ENCODE data around the gene ZC3HAV1.
"Not testable (repeated sequence)": the region's sequence is repeated elsewhere in the genome, so short reads cannot be mapped to it uniquely, and the experiment has no call there.

The ZC3HAV1 gene

GRCh38 chr7:139078911-139079310, 30.6 kb downstream of the ZC3HAV1 start:
- H3K9me3 Mint-ChIP-seq = no peaks in the 10 kb centered on the region
- H3K36me3 Mint-ChIP-seq (ENCODE audit: low read depth) = peaks cover 32% of the 10 kb centered on the region
- DNase-seq = no peak
- peaks cover 4% of the 10 kb centered on the region for H3K4me1 Mint-ChIP-seq
- TF ChIP-seq, protein P1, sequence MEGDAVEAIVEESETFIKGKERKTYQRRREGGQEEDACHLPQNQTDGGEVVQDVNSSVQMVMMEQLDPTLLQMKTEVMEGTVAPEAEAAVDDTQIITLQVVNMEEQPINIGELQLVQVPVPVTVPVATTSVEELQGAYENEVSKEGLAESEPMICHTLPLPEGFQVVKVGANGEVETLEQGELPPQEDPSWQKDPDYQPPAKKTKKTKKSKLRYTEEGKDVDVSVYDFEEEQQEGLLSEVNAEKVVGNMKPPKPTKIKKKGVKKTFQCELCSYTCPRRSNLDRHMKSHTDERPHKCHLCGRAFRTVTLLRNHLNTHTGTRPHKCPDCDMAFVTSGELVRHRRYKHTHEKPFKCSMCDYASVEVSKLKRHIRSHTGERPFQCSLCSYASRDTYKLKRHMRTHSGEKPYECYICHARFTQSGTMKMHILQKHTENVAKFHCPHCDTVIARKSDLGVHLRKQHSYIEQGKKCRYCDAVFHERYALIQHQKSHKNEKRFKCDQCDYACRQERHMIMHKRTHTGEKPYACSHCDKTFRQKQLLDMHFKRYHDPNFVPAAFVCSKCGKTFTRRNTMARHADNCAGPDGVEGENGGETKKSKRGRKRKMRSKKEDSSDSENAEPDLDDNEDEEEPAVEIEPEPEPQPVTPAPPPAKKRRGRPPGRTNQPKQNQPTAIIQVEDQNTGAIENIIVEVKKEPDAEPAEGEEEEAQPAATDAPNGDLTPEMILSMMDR (IDR thresholded peaks at IDR 0.05) = no peak
- no peak overlapping the region for H3K4me3 Mint-ChIP-seq
- H3K27ac Mint-ChIP-seq = no peak overlapping the region
- no peaks in the 10 kb centered on the region for H3K27me3 Mint-ChIP-seq (ENCODE audit: low read depth, poor library complexity)

DNA sequence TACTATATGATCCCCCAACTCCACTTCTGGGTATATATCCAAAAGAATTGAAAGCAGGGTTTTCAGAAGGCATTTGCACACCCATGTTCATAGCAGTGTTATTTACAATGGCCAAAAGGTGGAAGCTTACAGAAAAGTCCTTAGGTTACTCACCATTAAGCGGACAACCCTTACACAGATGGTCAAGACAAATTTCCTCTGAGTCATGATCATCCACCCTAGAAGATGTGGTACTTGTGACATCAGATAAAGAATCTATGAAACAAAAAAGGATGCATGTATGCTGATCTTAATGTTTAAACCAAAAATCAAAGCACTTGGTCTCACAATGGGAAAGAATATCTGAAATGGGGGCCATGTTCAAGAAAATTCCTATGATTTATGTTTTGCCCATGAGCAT, 31.1 kb downstream of the ZC3HAV1 start:
- TF ChIP-seq, protein P1 (IDR thresholded peaks at IDR 0.05) = no peak
- Mint-ChIP-seq H3K4me1 (peaks cover 4% of the 10 kb centered on the region), H3K27ac (no peak overlapping the region), H3K27me3 (ENCODE audit: low read depth, poor library complexity) (no peaks in the 10 kb centered on the region), H3K36me3 (ENCODE audit: low read depth) (peaks cover 27% of the 10 kb centered on the region), H3K9me3 (no peaks in the 10 kb centered on the region), H3K4me3 (no peak overlapping the region)
- no peak for DNase-seq

DNA sequence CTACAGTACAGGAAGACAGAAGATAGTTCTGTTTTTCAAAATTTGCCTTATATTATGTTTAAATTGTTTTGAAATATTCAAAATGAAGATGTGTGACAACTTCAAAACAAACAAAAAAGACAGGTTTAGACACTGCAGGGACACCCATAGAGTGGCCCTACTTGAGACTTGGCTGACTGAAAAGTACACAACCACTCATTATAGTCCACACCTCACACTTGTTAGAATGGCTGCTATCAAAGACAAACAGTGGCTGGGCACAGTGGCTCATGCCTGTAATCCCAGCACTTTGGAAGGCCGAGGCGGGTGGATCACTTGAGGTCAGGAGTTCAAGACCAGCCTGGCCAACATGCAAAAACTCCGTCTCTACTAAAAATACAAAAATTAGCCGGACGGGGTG, 31.8 kb downstream of the ZC3HAV1 start:
- H3K36me3 Mint-ChIP-seq (ENCODE audit: low read depth) = peaks cover 22% of the 10 kb centered on the region
- not testable (repeated sequence) for H3K27ac Mint-ChIP-seq; H3K9me3 Mint-ChIP-seq; H3K4me3 Mint-ChIP-seq; H3K27me3 Mint-ChIP-seq (ENCODE audit: low read depth, poor library complexity); H3K4me1 Mint-ChIP-seq; DNase-seq

DNA sequence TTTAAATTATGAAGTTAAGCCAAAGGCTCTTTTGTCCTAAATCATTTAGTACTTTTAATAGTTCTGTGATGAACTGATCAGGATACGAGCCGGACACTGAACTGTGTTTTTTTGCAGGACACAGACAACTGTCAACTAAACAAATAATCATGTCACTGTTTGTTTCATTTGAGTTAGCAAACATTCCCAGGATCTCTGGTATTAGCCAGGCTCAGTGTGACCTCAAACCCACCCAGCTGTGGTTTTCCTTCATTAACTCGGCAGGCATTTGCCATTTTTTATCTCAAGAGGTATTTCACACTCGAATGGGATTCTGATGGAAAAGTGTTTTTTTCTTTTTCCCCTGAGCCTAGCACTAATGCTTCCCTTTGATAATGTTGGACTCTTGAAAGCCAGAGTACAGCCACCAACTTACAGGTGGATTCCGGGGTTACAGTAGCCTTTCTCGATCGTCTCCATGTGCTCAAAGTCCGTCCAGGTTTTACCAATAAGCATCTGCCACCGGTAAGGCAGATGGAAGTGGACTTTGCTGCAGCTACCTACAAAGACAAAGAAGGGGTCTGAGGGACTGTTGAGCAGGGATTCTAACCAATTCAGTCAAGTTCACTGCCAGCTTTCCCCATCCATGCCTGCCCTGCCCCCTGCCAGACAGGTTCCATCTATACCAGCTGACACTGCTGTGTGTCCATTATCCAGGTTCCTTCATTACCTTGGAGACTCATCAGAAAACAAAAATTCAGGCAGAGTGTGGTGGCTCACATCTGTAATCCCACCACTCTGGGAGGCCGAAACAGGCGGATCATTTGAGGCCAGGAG, 33.4 kb downstream of the ZC3HAV1 start:
- Mint-ChIP-seq H3K27me3 (ENCODE audit: low read depth, poor library complexity) (no peaks in the 10 kb centered on the region), H3K36me3 (ENCODE audit: low read depth) (peaks cover 33% of the 10 kb centered on the region), H3K27ac (peak overlapping the region; percentile 68), H3K9me3 (no peaks in the 10 kb centered on the region), H3K4me1 (peaks cover 4% of the 10 kb centered on the region), H3K4me3 (no peak overlapping the region)
- DNase-seq = no peak
- TF ChIP-seq, protein P1 (IDR thresholded peaks at IDR 0.05) = no peak

- Mint-ChIP-seq H3K9me3 (no peaks in the 10 kb centered on the region), H3K27me3 (ENCODE audit: low read depth, poor library complexity) (no peaks in the 10 kb centered on the region), H3K4me1 (no peaks in the 10 kb centered on the region), H3K36me3 (ENCODE audit: low read depth) (peaks cover 32% of the 10 kb centered on the region), H3K27ac (no peak overlapping the region), H3K4me3 (no peak overlapping the region)
- TF ChIP-seq, protein P1 (IDR thresholded peaks at IDR 0.05) = peak; percentile 82
- DNase-seq = peak; percentile 58
Measured at GRCh38 chr7:139075031-139075652, 34.4 kb downstream of the ZC3HAV1 start.

GRCh38 chr7:139072796-139073195, 36.7 kb downstream of the ZC3HAV1 start:
- no peak overlapping the region for H3K27ac Mint-ChIP-seq
- no peak overlapping the region for H3K4me3 Mint-ChIP-seq
- DNase-seq = no peak
- peaks cover 11% of the 10 kb centered on the region for H3K9me3 Mint-ChIP-seq
- no peaks in the 10 kb centered on the region for H3K4me1 Mint-ChIP-seq
- no peaks in the 10 kb centered on the region for H3K27me3 Mint-ChIP-seq (ENCODE audit: low read depth, poor library complexity)
- peaks cover 39% of the 10 kb centered on the region for H3K36me3 Mint-ChIP-seq (ENCODE audit: low read depth)
- TF ChIP-seq, protein P1 (IDR thresholded peaks at IDR 0.05) = no peak

Data from nephron progenitor cell (in vitro differentiated cells).